ENCODE measurements around the gene KRT1. TPM values are rescaled to one million over a fixed set of nuclear protein-coding genes. Genes with fewer than 3 reads are reported as not detected.

KRT1 gene
- polyA plus RNA-seq, 1 donor from 2014 or later: not detected

GRCh38 chr12:52656616-52657015, 23.6 kb downstream of the KRT1 start:
- H3F3A ChIP-seq (ENCODE audit: insufficient read depth, low read length, poor library complexity, severe bottlenecking): no peaks in the 10 kb centered on the region
- TF ChIP-seq CTCF (IDR thresholded peaks at IDR 0.05; ENCODE audit: poor library complexity, severe bottlenecking): no peak
- no peak for TF ChIP-seq EP300 (conservative IDR thresholded peaks at IDR 0.05; ENCODE audit: poor library complexity, severe bottlenecking)
- no peak for TF ChIP-seq RAD21 (conservative IDR thresholded peaks at IDR 0.05)
- no peak for TF ChIP-seq TAF1 (IDR thresholded peaks at IDR 0.05; ENCODE audit: low read depth)
- no peak for TF ChIP-seq SMC3 (conservative IDR thresholded peaks at IDR 0.05; ENCODE audit: poor library complexity)
- TF ChIP-seq MXI1 (conservative IDR thresholded peaks at IDR 0.05; ENCODE audit: poor library complexity, severe bottlenecking): no peak
- TF ChIP-seq EZH2 (IDR thresholded peaks at IDR 0.05; ENCODE audit: borderline replicate concordance, insufficient read depth, low read length, poor library complexity, severe bottlenecking): no peak
- no peak for TF ChIP-seq REST (IDR thresholded peaks at IDR 0.05; ENCODE audit: borderline replicate concordance)
- no peaks in the 10 kb centered on the region for H3K79me2 ChIP-seq (replicated peaks; ENCODE audit: insufficient read depth, low read length)
- H2AFZ ChIP-seq (ENCODE audit: low read depth, low read length): no peak overlapping the region
- no peak overlapping the region for H3K4me2 ChIP-seq (ENCODE audit: low read length)
- H3K9me2 ChIP-seq (ENCODE audit: insufficient read depth, low read length): no peaks in the 10 kb centered on the region
- H3K27me3 ChIP-seq (ENCODE audit: insufficient read depth, low read depth, low read length): no peaks in the 10 kb centered on the region
- no peak overlapping the region for H3K9ac ChIP-seq (ENCODE audit: low read length)
- H3K9me3 ChIP-seq (ENCODE audit: low read length): no peaks in the 10 kb centered on the region
- H3K4me3 ChIP-seq (ENCODE audit: low read length): no peak overlapping the region
- no peak overlapping the region for H3K27ac ChIP-seq (ENCODE audit: low read length)
- no peaks in the 10 kb centered on the region for H4K20me1 ChIP-seq (ENCODE audit: insufficient read depth)
- no peaks in the 10 kb centered on the region for H3K36me3 ChIP-seq (ENCODE audit: insufficient read depth, low read length)

- no peak overlapping the region for H3K4me2 ChIP-seq (ENCODE audit: low read length)
- no peak for TF ChIP-seq TAF1 (IDR thresholded peaks at IDR 0.05; ENCODE audit: low read depth)
- TF ChIP-seq EP300 (conservative IDR thresholded peaks at IDR 0.05; ENCODE audit: poor library complexity, severe bottlenecking): no peak
- TF ChIP-seq RAD21 (conservative IDR thresholded peaks at IDR 0.05): no peak
- no peak for TF ChIP-seq POLR2AphosphoS5 (IDR thresholded peaks at IDR 0.05)
- no peak for TF ChIP-seq SMC3 (conservative IDR thresholded peaks at IDR 0.05; ENCODE audit: poor library complexity)
- TF ChIP-seq MXI1 (conservative IDR thresholded peaks at IDR 0.05; ENCODE audit: poor library complexity, severe bottlenecking): no peak
- no peak for TF ChIP-seq CTCF (IDR thresholded peaks at IDR 0.05; ENCODE audit: poor library complexity, severe bottlenecking)
- no peak for TF ChIP-seq EZH2 (IDR thresholded peaks at IDR 0.05; ENCODE audit: borderline replicate concordance, insufficient read depth, low read length, poor library complexity, severe bottlenecking)
- no peak for TF ChIP-seq REST (IDR thresholded peaks at IDR 0.05; ENCODE audit: borderline replicate concordance)
- H2AFZ ChIP-seq (ENCODE audit: low read depth, low read length): no peak overlapping the region
- no peak overlapping the region for H3K27ac ChIP-seq (ENCODE audit: low read length)
- no peaks in the 10 kb centered on the region for H4K20me1 ChIP-seq (ENCODE audit: insufficient read depth)
- no peaks in the 10 kb centered on the region for H3K36me3 ChIP-seq (ENCODE audit: insufficient read depth, low read length)
- H3K9me3 ChIP-seq (ENCODE audit: low read length): no peaks in the 10 kb centered on the region
- H3K4me3 ChIP-seq (ENCODE audit: low read length): no peak overlapping the region
- H3K9ac ChIP-seq (ENCODE audit: low read length): no peak overlapping the region
- H3F3A ChIP-seq (ENCODE audit: insufficient read depth, low read length, poor library complexity, severe bottlenecking): no peaks in the 10 kb centered on the region
- H3K9me2 ChIP-seq (ENCODE audit: insufficient read depth, low read length): no peaks in the 10 kb centered on the region
- no peaks in the 10 kb centered on the region for H3K79me2 ChIP-seq (replicated peaks; ENCODE audit: insufficient read depth, low read length)
- H3K27me3 ChIP-seq (ENCODE audit: insufficient read depth, low read depth, low read length): no peaks in the 10 kb centered on the region
These were observed 24.5 kb downstream of the KRT1 start for GRCh38 chr12:52655720-52656124.

All from neural cell (in vitro differentiated cells).